HG03175 (cell line): ENCODE measurements around the gene SCGB1D1.

ENCODE experiments used
- ATAC-seq: cut with Tn5 transposase; IDR thresholded peaks from one replicate; pipeline ENCODE4 v1.9.1; 2021; ENCODE audit warnings: mild to moderate bottlenecking, moderate library complexity; ENCODE audit not compliant: unreplicated experiment

The SCGB1D1 gene

DNA sequence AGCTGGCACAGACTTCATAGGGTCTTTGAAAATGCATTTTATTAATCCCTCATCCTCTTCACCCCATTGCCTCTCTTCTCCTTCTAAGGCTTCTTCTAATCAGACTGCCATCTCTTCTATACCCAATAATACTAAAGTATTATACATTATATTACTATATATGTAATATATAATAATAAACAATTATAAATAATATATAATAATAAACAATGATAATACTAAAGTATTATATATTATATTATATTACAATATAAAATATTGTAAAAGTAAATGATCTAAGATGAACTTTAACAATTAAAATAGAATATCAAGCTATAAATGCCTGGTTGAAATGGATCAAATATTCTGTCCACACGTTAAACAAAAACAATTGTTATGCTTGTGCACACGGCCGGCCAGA lies 31.5 kb downstream of the SCGB1D1 start:
- ATAC-seq: no peak

DNA sequence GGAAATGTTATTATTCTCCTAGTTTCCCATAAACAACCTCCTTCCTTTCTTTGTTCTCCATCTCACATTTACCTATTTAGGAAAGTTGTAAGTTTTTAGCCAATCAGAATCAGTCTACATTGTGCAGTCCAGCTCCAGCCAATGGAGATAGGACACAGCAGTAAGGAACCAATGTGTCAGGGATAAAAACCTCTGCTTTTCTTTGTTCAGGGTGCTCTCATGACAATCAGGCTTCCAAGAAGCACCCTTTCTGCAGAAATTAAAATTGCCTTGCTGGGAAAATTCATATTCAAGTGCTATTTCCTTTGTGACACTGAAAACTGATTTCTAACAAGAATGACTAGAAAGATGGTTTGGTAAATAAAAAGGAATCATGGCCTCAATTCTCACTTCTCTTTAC lies 33.1 kb downstream of the SCGB1D1 start:
- ATAC-seq: no peak

DNA sequence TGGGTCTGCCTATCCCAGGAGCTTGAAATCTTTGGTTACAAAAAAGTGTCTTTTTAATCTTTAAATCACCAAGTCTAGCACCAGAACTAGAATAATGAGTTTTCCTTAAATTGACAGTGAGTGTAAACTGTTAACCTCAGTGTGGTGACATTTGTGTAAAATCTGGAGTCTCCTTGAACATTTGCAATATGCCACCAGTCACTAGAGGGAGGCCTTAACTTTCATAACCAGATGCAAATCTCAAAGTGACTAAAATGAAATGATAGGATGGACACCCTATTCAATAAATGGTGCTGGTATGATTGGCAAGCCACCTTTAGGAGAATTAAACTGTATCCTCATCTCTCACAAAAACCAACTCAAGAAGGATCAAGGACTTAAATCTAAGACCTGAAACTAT lies 43.7 kb downstream of the SCGB1D1 start:
- no peak for ATAC-seq

DNA sequence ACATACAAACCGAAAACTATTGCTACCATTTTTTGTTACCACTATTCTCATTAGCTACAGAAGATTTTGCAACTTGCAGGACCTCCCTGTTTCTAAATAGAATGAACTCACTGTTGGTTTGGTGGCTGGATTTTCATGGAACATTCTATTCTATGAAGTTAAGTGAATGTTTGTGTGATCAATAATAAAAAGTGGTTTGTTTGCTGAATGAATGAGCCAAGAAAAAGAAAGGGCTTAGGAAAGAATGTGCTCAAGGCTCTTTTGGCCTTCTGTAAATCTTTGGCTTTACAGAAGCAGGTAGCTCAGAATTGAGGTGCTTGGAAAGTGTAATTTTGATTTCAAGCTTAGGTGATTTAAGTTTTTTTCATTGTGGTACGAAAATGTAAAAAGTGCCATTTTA lies 46.2 kb downstream of the SCGB1D1 start:
- ATAC-seq: no peak

DNA sequence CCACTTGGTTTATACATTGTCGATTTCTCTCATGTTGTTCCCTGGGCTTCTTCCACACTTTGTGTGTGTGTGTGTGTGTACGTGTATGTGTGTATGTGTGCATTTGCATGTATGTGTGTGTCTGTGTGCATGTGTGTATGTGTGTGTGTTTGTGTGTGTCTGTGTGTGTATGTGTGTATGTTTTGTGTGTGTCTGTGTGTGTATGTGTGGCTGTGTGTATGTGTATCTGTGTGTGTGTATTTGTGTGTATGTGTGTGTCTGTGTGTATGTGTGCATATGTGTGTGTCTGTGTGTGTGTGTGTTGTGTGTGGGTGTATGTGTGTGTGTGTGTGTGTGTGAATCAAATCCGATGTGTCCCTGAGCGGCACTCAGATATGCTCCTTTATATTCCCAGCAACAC lies 47.5 kb downstream of the SCGB1D1 start:
- ATAC-seq: no peak

DNA sequence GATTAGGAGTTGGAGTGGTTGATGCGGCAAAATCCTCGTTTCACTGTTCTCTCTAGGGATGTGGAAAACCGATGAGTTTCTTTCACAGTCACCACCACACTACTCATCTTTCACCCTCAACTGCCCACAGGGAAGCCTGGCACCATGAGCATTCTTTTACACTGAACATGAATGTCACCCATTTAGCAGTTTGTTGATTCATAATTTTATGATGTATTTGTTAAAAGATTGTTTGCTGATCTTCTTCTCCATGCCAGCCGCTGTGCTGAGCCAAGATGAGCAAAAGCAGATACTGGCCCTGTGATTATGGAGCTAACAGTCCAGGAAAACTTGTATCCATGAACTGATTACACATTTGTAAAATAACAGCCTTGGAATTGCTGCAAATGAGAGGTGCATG lies 48.1 kb downstream of the SCGB1D1 start:
- no peak for ATAC-seq

DNA sequence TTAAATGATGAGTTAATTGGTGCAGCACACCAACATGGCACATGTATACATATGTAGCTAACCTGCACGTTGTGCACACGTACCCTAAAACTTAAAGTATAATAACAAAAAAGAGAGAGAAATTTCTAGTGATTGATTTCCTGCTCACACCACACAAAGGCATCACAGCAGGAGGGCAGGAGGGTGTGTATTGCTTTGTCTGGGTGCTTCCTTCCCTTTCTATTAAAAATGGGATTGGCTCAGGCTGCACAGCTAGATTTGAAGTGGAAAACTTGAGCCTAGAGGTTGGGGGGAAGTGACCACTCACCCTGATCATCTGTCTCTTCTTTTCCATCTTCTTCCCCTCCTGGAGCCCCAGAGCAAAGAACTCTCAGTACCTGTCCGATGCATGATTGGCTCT lies 51.1 kb downstream of the SCGB1D1 start:
- no peak for ATAC-seq

DNA sequence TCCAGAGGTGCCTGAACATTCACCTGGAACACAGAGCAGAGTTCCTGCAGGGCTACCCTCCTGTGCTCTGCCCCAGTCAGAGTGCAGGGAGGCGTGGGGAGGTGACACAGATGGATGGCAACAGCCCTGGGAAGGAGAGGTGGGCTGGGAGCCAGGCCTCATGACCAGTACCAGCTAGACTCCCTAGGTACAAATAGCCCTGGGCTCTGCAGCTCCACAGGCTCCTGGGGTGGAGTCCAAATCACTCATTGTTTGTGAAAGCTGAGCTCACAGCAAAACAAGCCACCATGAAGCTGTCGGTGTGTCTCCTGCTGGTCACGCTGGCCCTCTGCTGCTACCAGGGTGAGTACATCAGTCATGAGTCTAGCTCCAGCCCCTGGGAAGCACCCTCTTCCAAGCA lies 52.0 kb downstream of the SCGB1D1 start, which contains the start of gene SCGB1D2:
SCGB1D2 (plus strand) TSS at position 219 of the 400 bp plus-strand sequence; CDS start at position 288, 69 bp downstream.
- no peak for ATAC-seq
